DOHH2 (cell line): Measurements from ENCODE around the gene NFE2L3.

ENCODE experiments used
- H3F3A ChIP-seq: fragments of 200-600 bp; sonication (generic), shearing (Covaris generic); 2 replicates; pipeline ENCODE4 v1.6.0; 2016; ENCODE audit warnings: antibody characterized with exemption, mild to moderate bottlenecking; ENCODE audit not compliant: control insufficient read depth, insufficient read depth
- H3K27ac ChIP-seq: fragments of 200-600 bp; sonication (generic); 2 replicates; pipeline ENCODE4 v1.5.1; 2014; ENCODE audit warnings: low read depth, mild to moderate bottlenecking, low read length, moderate library complexity
- H3K27me3 ChIP-seq: fragments of 200-600 bp; sonication (generic); 2 replicates; pipeline ENCODE4 v1.6.1; 2014; ENCODE audit warnings: mild to moderate bottlenecking, low read length, mixed read lengths; ENCODE audit not compliant: control insufficient read depth
- H3K36me3 ChIP-seq: fragments of 200-600 bp; sonication (generic); 2 replicates; pipeline ENCODE4 v1.6.1; 2014; ENCODE audit warnings: mild to moderate bottlenecking, low read length, moderate library complexity, mixed read lengths; ENCODE audit not compliant: control insufficient read depth
- H3K4me1 ChIP-seq: fragments of 200-600 bp; sonication (generic); 2 replicates; pipeline ENCODE4 v1.6.1; 2014; ENCODE audit warnings: mild to moderate bottlenecking, low read length, mixed read lengths; ENCODE audit not compliant: control insufficient read depth
- H3K4me2 ChIP-seq: fragments of 200-600 bp; sonication (generic); 2 replicates; pipeline ENCODE4 v1.6.0; 2014; ENCODE audit warnings: mild to moderate bottlenecking, low read length, moderate library complexity
- H3K4me3 ChIP-seq: fragments of 200-600 bp; sonication (generic); 2 replicates; pipeline ENCODE4 v1.5.1; 2014; ENCODE audit warnings: mild to moderate bottlenecking, low read length, mixed read lengths
- H3K79me2 ChIP-seq: fragments of 200-600 bp; sonication (generic); 2 replicates; pipeline ENCODE4 v1.6.1; 2014; ENCODE audit warnings: mild to moderate bottlenecking, low read length, mixed read lengths; ENCODE audit not compliant: control insufficient read depth
- H3K9me2 ChIP-seq: fragments of 200-600 bp; sonication (generic); replicated peaks from 2 replicates; pipeline ENCODE4 v1.6.1; 2014; ENCODE audit warnings: mild to moderate bottlenecking, low read length, mixed read lengths; ENCODE audit not compliant: control insufficient read depth
- H3K9me3 ChIP-seq: fragments of 200-600 bp; sonication (generic); 2 replicates; pipeline ENCODE4 v1.6.1; 2014; ENCODE audit warnings: antibody characterized with exemption, low read length, mixed read lengths; ENCODE audit not compliant: control insufficient read depth, insufficient read depth
- H4K20me1 ChIP-seq: fragments of 200-600 bp; sonication (generic); 2 replicates; pipeline ENCODE4 v1.6.0; 2014; ENCODE audit warnings: low read depth, mild to moderate bottlenecking, antibody characterized with exemption, low read length, moderate library complexity; ENCODE audit not compliant: control insufficient read depth, insufficient read depth
- EZH2phosphoT487 ChIP-seq: fragments of 200-600 bp; sonication (generic); IDR thresholded peaks from 2 replicates; pipeline ENCODE4 v1.6.1; 2017; ENCODE audit warnings: borderline replicate concordance, mild to moderate bottlenecking, antibody characterized with exemption, low read length, moderate library complexity, mixed read lengths
- TF ChIP-seq, protein P1 (sequence below): fragments of 200-600 bp; sonication (generic); IDR thresholded peaks from one replicate; pipeline ENCODE4 v1.5.1; 2014; ENCODE audit warnings: antibody characterized with exemption, mild to moderate bottlenecking, low read depth, low read length; ENCODE audit not compliant: poor library complexity, severe bottlenecking

The NFE2L3 gene

DNA sequence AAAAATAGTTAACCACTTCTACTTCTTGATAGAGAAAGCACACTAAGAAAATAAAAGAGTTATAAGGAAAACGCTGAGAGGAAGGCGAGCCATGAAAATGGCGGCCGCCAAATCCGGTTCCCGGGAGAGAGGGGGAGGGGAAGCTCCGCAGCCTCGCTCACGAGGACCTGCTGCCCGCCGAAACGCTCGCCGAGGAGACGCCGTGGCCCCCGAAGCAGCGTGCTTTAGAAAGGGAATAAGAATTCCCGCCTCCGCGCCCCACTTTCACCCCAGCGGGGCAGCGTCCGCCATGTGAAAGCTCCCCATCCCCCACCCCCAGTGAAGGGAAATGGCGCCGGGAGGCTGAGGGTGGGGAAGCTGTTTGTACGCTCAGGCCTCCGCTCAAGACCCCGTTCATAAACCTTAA lies 48.0 kb downstream of the NFE2L3 start:
- Histone ChIP-seq H3K27me3 (no peaks in the 10 kb centered on the region), H3K9me3 (no peaks in the 10 kb centered on the region), H3K4me2 (peak overlapping the region; percentile 59), H3F3A (peaks cover 58% of the 10 kb centered on the region), H3K79me2 (peaks cover 91% of the 10 kb centered on the region), H3K36me3 (peaks cover 90% of the 10 kb centered on the region), H3K4me1 (peaks cover 46% of the 10 kb centered on the region), H3K27ac (peak overlapping the region; percentile 96), H3K4me3 (peak overlapping the region; percentile 93), H3K9me2 (no peaks in the 10 kb centered on the region), H4K20me1 (peaks cover 70% of the 10 kb centered on the region)
- TF ChIP-seq, protein P1, sequence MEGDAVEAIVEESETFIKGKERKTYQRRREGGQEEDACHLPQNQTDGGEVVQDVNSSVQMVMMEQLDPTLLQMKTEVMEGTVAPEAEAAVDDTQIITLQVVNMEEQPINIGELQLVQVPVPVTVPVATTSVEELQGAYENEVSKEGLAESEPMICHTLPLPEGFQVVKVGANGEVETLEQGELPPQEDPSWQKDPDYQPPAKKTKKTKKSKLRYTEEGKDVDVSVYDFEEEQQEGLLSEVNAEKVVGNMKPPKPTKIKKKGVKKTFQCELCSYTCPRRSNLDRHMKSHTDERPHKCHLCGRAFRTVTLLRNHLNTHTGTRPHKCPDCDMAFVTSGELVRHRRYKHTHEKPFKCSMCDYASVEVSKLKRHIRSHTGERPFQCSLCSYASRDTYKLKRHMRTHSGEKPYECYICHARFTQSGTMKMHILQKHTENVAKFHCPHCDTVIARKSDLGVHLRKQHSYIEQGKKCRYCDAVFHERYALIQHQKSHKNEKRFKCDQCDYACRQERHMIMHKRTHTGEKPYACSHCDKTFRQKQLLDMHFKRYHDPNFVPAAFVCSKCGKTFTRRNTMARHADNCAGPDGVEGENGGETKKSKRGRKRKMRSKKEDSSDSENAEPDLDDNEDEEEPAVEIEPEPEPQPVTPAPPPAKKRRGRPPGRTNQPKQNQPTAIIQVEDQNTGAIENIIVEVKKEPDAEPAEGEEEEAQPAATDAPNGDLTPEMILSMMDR, result peak; percentile 1
- TF ChIP-seq EZH2phosphoT487, result no peak

DNA sequence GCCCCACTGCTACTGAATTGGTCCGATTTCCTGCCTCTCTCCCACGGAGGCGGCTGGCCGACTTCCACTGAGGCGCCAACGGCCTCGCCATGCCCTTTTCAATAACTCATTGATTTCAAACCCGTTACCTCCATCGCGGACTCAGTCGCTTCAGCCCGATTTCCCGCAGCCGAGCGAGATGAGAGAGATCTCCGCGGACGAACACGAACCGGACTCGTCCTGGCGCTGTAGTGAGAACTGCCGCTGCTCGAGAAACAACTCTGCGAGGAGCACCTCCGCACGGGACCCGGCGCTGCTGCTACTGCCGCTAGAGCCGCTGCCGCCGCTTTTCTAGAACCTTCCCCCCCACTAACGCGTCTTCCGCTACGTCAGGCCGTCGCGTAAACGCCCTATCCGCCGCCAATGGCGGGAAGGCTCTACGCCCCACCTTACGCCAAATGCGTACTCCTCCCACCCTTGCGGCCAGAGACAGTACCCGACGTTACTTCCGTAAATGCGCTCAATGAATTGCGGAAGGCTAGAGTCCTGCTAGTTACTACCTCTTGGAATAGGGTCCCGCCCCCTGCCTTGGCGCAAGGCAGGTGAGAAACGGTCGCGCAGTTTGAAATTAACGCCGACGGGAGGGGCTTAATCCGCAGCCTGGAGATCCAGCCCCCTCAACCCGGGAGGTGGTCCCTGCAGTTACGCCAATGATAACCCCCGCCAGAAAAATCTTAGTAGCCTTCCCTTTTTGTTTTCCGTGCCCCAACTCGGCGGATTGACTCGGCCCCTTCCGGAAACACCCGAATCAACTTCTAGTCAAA lies 48.6 kb downstream of the NFE2L3 start, which contains the start of gene HNRNPA2B1:
Gene HNRNPA2B1, minus strand, starts transcription at position 303 of the 803 bp plus-strand sequence. Its CDS starts 169 bp downstream, at position 134.
- Histone ChIP-seq H3K4me3 (peak within 1 kb of the TSS; percentile 93), H3K79me2 (peaks cover 91% of the 10 kb centered on the region), H3K27ac (peak within 1 kb of the TSS; percentile 96), H3K27me3 (no peaks in the 10 kb centered on the region), H3K4me2 (peak within 1 kb of the TSS; percentile 77), H3K9me2 (no peaks in the 10 kb centered on the region), H3K9me3 (no peaks in the 10 kb centered on the region), H3K36me3 (peaks cover 90% of the 10 kb centered on the region), H3F3A (peaks cover 55% of the 10 kb centered on the region), H3K4me1 (peaks cover 47% of the 10 kb centered on the region), H4K20me1 (peaks cover 71% of the 10 kb centered on the region)
- TF ChIP-seq, protein P1, result no peak
- TF ChIP-seq EZH2phosphoT487, result no peak

DNA sequence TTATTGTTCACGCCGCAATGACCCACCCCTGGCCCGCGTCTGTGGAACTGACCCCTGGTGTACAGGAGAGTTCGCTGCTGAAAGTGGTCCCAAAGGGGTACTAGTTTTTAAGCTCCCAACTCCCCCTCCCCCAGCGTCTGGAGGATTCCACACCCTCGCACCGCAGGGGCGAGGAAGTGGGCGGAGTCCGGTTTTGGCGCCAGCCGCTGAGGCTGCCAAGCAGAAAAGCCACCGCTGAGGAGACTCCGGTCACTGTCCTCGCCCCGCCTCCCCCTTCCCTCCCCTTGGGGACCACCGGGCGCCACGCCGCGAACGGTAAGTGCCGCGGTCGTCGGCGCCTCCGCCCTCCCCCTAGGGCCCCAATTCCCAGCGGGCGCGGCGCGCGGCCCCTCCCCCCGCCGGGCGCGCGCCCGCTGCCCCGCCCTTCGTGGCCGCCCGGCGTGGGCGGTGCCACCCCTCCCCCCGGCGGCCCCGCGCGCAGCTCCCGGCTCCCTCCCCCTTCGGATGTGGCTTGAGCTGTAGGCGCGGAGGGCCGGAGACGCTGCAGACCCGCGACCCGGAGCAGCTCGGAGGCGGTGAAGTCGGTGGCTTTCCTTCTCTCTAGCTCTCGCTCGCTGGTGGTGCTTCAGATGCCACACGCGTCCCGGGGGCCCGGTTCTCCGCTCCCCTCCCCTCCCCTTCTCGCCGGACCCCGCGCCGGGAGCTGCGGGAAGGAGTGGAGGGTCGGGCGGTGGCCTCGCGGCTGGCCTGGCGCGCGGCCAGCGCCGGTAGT lies 49.4 kb downstream of the NFE2L3 start, which contains the start of gene CBX3:
Gene CBX3, plus strand, starts transcription at position 499 of the 772 bp plus-strand sequence. CDS start 1,254 bp downstream, outside the sequence.
- Histone ChIP-seq H3K27me3 (no peaks in the 10 kb centered on the region), H3K27ac (peak within 1 kb of the TSS; percentile 96), H3K4me2 (peak within 1 kb of the TSS; percentile 77), H3K9me3 (no peaks in the 10 kb centered on the region), H3K9me2 (no peaks in the 10 kb centered on the region), H3K79me2 (peaks cover 91% of the 10 kb centered on the region), H3K36me3 (peaks cover 90% of the 10 kb centered on the region), H3F3A (peaks cover 52% of the 10 kb centered on the region), H4K20me1 (peaks cover 71% of the 10 kb centered on the region), H3K4me1 (peaks cover 47% of the 10 kb centered on the region), H3K4me3 (peak within 1 kb of the TSS; percentile 93)
- TF ChIP-seq EZH2phosphoT487, result no peak
- TF ChIP-seq, protein P1, result no peak
